Panc1 (cell line): ENCODE measurements around the gene NUDT4.

Experiments
- POLR2AphosphoS5 ChIP-seq: IDR thresholded peaks from 2 replicates; pipeline ENCODE4 v1.6.1; 2012; ENCODE audit warnings: mild to moderate bottlenecking, low read depth, low read length, moderate library complexity
- SIN3A ChIP-seq: IDR thresholded peaks from 2 replicates; pipeline ENCODE4 v1.6.1; 2012; ENCODE audit warnings: low read depth, mild to moderate bottlenecking, low read length, moderate library complexity, borderline replicate concordance; ENCODE audit not compliant: insufficient read depth
- TCF7L2 ChIP-seq: IDR thresholded peaks from 2 replicates; pipeline ENCODE4 v1.6.1; 2011; ENCODE audit warnings: mild to moderate bottlenecking, low read depth, low read length, inconsistent platforms
- TF ChIP-seq, protein P1 (sequence below): fragments of 450-650 bp; IDR thresholded peaks from 2 replicates; pipeline ENCODE4 v1.5.1; 2017; ENCODE audit warnings: mild to moderate bottlenecking
- TF ChIP-seq, protein P2 (sequence below), 2 experiments: IDR thresholded peaks; 2 replicates each; pipeline ENCODE4 v1.6.1; 2011 to 2012; ENCODE audit warnings: low read depth in 2 of 2, control low read depth in 1 of 2, low read length in 1 of 2, mild to moderate bottlenecking in 1 of 2, moderate library complexity in 1 of 2; ENCODE audit not compliant: insufficient read depth in 1 of 2

GRCh38 chr12:93339695-93340094 lies 38.0 kb upstream of the NUDT4 start:
- TF ChIP-seq, protein P1, sequence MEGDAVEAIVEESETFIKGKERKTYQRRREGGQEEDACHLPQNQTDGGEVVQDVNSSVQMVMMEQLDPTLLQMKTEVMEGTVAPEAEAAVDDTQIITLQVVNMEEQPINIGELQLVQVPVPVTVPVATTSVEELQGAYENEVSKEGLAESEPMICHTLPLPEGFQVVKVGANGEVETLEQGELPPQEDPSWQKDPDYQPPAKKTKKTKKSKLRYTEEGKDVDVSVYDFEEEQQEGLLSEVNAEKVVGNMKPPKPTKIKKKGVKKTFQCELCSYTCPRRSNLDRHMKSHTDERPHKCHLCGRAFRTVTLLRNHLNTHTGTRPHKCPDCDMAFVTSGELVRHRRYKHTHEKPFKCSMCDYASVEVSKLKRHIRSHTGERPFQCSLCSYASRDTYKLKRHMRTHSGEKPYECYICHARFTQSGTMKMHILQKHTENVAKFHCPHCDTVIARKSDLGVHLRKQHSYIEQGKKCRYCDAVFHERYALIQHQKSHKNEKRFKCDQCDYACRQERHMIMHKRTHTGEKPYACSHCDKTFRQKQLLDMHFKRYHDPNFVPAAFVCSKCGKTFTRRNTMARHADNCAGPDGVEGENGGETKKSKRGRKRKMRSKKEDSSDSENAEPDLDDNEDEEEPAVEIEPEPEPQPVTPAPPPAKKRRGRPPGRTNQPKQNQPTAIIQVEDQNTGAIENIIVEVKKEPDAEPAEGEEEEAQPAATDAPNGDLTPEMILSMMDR: no peak
- TF ChIP-seq, protein P2, sequence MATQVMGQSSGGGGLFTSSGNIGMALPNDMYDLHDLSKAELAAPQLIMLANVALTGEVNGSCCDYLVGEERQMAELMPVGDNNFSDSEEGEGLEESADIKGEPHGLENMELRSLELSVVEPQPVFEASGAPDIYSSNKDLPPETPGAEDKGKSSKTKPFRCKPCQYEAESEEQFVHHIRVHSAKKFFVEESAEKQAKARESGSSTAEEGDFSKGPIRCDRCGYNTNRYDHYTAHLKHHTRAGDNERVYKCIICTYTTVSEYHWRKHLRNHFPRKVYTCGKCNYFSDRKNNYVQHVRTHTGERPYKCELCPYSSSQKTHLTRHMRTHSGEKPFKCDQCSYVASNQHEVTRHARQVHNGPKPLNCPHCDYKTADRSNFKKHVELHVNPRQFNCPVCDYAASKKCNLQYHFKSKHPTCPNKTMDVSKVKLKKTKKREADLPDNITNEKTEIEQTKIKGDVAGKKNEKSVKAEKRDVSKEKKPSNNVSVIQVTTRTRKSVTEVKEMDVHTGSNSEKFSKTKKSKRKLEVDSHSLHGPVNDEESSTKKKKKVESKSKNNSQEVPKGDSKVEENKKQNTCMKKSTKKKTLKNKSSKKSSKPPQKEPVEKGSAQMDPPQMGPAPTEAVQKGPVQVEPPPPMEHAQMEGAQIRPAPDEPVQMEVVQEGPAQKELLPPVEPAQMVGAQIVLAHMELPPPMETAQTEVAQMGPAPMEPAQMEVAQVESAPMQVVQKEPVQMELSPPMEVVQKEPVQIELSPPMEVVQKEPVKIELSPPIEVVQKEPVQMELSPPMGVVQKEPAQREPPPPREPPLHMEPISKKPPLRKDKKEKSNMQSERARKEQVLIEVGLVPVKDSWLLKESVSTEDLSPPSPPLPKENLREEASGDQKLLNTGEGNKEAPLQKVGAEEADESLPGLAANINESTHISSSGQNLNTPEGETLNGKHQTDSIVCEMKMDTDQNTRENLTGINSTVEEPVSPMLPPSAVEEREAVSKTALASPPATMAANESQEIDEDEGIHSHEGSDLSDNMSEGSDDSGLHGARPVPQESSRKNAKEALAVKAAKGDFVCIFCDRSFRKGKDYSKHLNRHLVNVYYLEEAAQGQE (IDR thresholded peaks at IDR 0.05; ENCODE audit: insufficient read depth in 1 of 2, low read depth in 2 of 2, low read length in 1 of 2): no peak
- TF ChIP-seq POLR2AphosphoS5 (no peak), SIN3A (no peak), TCF7L2 (no peak)
